ENCODE results near the gene KCNQ1. TPM values are rescaled to one million over a fixed set of nuclear protein-coding genes. Genes with fewer than 3 reads are reported as not detected.
A peak's percentile ranks its signal among the peaks of the same experiment; 100 is the strongest.

Gene KCNQ1
- total RNA-seq, 1 experiment from 2014 or later, result 1.0 TPM

DNA sequence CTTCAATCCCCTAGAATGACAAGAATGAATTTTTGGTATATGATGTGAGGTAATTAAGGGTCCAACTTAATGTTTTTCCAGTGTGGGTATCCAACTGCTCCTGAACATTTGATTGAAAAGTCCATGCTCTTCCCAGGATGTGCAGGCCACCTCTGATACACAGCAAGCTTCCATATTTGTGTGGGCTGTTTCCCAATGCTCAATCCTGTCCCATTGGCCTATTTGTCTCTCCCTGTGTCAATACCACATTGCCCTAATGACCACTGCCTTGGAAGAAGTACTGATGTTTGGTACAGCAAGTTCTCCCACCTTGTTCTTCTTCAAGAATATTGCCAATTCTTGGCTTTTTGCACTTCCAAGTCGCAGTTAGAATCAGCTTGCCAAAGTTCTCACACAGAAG lies 212.1 kb downstream of the KCNQ1 start:
- no peak overlapping the region for H3K27ac Mint-ChIP-seq (ENCODE audit: unreplicated experiment)
- no peak overlapping the region for H3K4me3 ChIP-seq (ENCODE audit: low read depth, low read length)
- H3K9me3 ChIP-seq, result peaks cover 82% of the 10 kb centered on the region
- intact Hi-C loops (cut with micrococcal nuclease; ENCODE audit: unreplicated experiment), result no loop called here
- no peak overlapping the region for H3K4me3 Mint-ChIP-seq (ENCODE audit: unreplicated experiment)
- H3K36me3 ChIP-seq (ENCODE audit: control insufficient read depth, insufficient read depth, low read length), result no peaks in the 10 kb centered on the region
- POLR2A ChIA-PET, result no interaction called here
- no TSS peak for BruUV-seq (replicated peaks)
- TF ChIP-seq, protein P1, sequence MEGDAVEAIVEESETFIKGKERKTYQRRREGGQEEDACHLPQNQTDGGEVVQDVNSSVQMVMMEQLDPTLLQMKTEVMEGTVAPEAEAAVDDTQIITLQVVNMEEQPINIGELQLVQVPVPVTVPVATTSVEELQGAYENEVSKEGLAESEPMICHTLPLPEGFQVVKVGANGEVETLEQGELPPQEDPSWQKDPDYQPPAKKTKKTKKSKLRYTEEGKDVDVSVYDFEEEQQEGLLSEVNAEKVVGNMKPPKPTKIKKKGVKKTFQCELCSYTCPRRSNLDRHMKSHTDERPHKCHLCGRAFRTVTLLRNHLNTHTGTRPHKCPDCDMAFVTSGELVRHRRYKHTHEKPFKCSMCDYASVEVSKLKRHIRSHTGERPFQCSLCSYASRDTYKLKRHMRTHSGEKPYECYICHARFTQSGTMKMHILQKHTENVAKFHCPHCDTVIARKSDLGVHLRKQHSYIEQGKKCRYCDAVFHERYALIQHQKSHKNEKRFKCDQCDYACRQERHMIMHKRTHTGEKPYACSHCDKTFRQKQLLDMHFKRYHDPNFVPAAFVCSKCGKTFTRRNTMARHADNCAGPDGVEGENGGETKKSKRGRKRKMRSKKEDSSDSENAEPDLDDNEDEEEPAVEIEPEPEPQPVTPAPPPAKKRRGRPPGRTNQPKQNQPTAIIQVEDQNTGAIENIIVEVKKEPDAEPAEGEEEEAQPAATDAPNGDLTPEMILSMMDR (IDR thresholded peaks at IDR 0.05; ENCODE audit: insufficient read depth in 1 of 2, low read depth in 1 of 2, low read length in 1 of 2, severe bottlenecking in 1 of 2, unreplicated experiment in 1 of 2), result no peak
- no peaks in the 10 kb centered on the region for H3K27me3 ChIP-seq (replicated peaks; ENCODE audit: control insufficient read depth, insufficient read depth, low read length)
- no peaks in the 10 kb centered on the region for H3K27me3 Mint-ChIP-seq (ENCODE audit: insufficient read depth, unreplicated experiment)
- no peaks in the 10 kb centered on the region for H3K4me1 Mint-ChIP-seq (ENCODE audit: low read depth, unreplicated experiment)
- H3K36me3 Mint-ChIP-seq (ENCODE audit: insufficient read depth, unreplicated experiment), result peaks cover 68% of the 10 kb centered on the region
- CTCF ChIA-PET, result no interaction called here
- DNase-seq, result no peak
- no peaks in the 10 kb centered on the region for H3K4me1 ChIP-seq
- H3K9me3 Mint-ChIP-seq (ENCODE audit: unreplicated experiment), result peaks cover 74% of the 10 kb centered on the region

DNA sequence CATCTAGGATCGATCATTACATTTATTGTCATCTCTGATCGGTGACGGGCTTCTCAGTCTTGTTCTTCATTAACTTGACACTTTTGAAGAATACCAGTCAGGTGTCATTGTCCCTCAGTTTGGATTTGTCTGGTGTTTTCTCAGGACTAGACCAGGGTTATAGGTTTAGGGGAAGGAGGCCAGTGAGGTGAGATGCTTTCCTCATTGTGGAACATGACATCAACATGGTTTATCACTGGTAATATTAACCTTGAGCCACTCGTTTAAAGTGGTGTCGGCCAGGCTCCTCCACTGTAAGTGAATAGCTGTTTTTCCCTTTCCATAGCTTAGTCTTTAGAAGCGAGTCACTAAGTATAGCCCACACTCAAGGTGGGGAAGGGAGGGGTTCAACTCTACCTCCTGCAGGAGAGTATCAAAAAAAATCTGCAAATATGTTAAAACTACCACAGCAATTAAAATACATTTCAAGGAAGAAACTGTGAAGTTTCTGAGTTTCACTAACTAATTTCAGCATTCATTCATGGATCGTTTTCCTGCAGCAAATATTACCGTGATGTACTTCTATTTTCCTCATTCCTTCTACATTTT lies 213.0 kb downstream of the KCNQ1 start:
- Mint-ChIP-seq H3K9me3 (ENCODE audit: unreplicated experiment) (peaks cover 67% of the 10 kb centered on the region), H3K4me1 (ENCODE audit: low read depth, unreplicated experiment) (no peaks in the 10 kb centered on the region), H3K27ac (ENCODE audit: unreplicated experiment) (no peak overlapping the region), H3K4me3 (ENCODE audit: unreplicated experiment) (no peak overlapping the region), H3K27me3 (ENCODE audit: insufficient read depth, unreplicated experiment) (no peaks in the 10 kb centered on the region), H3K36me3 (ENCODE audit: insufficient read depth, unreplicated experiment) (peaks cover 68% of the 10 kb centered on the region)
- ChIA-PET CTCF (no interaction called here), POLR2A (no interaction called here)
- H3K9me3 ChIP-seq, result peaks cover 78% of the 10 kb centered on the region
- no peaks in the 10 kb centered on the region for H3K36me3 ChIP-seq (ENCODE audit: control insufficient read depth, insufficient read depth, low read length)
- intact Hi-C loops (cut with micrococcal nuclease; ENCODE audit: unreplicated experiment), result no loop called here
- BruUV-seq (replicated peaks), result no TSS peak
- H3K4me1 ChIP-seq, result no peaks in the 10 kb centered on the region
- TF ChIP-seq, protein P1 (IDR thresholded peaks at IDR 0.05; ENCODE audit: insufficient read depth in 1 of 2, low read depth in 1 of 2, low read length in 1 of 2, severe bottlenecking in 1 of 2, unreplicated experiment in 1 of 2), result no peak
- no peaks in the 10 kb centered on the region for H3K27me3 ChIP-seq (replicated peaks; ENCODE audit: control insufficient read depth, insufficient read depth, low read length)
- H3K4me3 ChIP-seq (ENCODE audit: low read depth, low read length), result no peak overlapping the region
- no peak for DNase-seq

DNA sequence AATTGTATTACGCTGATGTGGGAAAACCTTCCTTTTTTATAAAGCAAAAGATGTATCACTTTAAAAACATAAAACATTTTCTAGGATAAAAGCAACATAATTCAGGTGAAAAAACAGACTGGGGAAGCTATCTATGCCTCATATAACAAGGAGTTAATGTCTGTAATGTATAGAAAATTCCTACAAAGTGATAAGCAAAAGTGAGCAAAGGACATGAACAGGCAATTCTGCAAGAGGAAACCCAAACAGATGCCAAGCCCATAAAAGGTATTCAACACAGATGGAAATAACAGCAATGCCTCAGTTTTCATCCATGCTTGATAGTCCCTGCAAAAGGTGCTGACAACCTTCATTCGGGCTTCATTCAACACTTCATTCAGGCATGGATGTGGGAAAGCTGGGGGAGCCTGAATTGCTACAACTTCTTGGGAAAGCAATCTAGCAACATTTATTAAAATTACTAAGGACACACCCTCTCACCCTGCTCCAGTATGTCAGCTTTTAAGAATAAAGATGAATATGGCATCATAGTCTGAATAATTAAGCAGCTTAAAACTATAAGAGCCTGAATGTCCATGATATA lies 215.6 kb downstream of the KCNQ1 start:
- no TSS peak for BruUV-seq (replicated peaks)
- Histone ChIP-seq H3K27me3 (replicated peaks; ENCODE audit: control insufficient read depth, insufficient read depth, low read length) (no peaks in the 10 kb centered on the region), H3K36me3 (ENCODE audit: control insufficient read depth, insufficient read depth, low read length) (peaks cover 10% of the 10 kb centered on the region), H3K4me3 (ENCODE audit: low read depth, low read length) (no peak overlapping the region), H3K4me1 (no peaks in the 10 kb centered on the region), H3K9me3 (peaks cover 73% of the 10 kb centered on the region)
- H3K4me3 Mint-ChIP-seq (ENCODE audit: unreplicated experiment), result no peak overlapping the region
- H3K27ac Mint-ChIP-seq (ENCODE audit: unreplicated experiment), result peak overlapping the region; percentile 5
- no peaks in the 10 kb centered on the region for H3K27me3 Mint-ChIP-seq (ENCODE audit: insufficient read depth, unreplicated experiment)
- peaks cover 72% of the 10 kb centered on the region for H3K36me3 Mint-ChIP-seq (ENCODE audit: insufficient read depth, unreplicated experiment)
- TF ChIP-seq, protein P1 (IDR thresholded peaks at IDR 0.05; ENCODE audit: insufficient read depth in 1 of 2, low read depth in 1 of 2, low read length in 1 of 2, severe bottlenecking in 1 of 2, unreplicated experiment in 1 of 2), result no peak
- no peak for DNase-seq
- H3K9me3 Mint-ChIP-seq (ENCODE audit: unreplicated experiment), result peaks cover 55% of the 10 kb centered on the region
- intact Hi-C loops (cut with micrococcal nuclease; ENCODE audit: unreplicated experiment), result no loop called here
- CTCF ChIA-PET, result no interaction called here
- POLR2A ChIA-PET, result interaction anchor here (0.6 kb wide), 1 partner anchor 23 kb away, joined by 4 read pairs; no protein-coding TSS in a partner anchor
- no peaks in the 10 kb centered on the region for H3K4me1 Mint-ChIP-seq (ENCODE audit: low read depth, unreplicated experiment)

Data from Caco-2 (cell line).